GM23338 (cell line): ENCODE results near the gene KLHL18. TPM values are rescaled to one million over a fixed set of nuclear protein-coding genes. Genes with fewer than 3 reads are reported as not detected.
A peak's percentile ranks its signal among the peaks of the same experiment; 100 is the strongest.

Experiments used
- polyA plus RNA-seq: library from polyadenylated mRNA; unstranded; fragments of >200 nt; fragmentation: Nextera tagmentation; extraction: Ambion mirVana; gene quantifications from 2 replicates; pipeline ENCODE4 v1.2.1, GENCODE V29; 2016
- small RNA-seq: library from RNA; depleted of rRNA; stranded (forward); fragments of <200 nt; gene quantifications from one replicate; pipeline ENCODE3, GENCODE V24; 2014; ENCODE audit warnings: low replicate concordance
- total RNA-seq: library from RNA; depleted of rRNA; stranded (reverse); fragments of >200 nt; shearing (Covaris generic); gene quantifications from 2 replicates; pipeline ENCODE4 v1.2.3, GENCODE V29; 2014; rRNA removed

KLHL18 gene
- total and polyA plus RNA-seq, 2 experiments from 2014 or later = 11.3 to 18.1 TPM

Small RNA genes within 50 kb of the gene (small RNA-seq; reads per million reads assigned to genes)
- 0.45 reads per million, percentile 30 among the genes with 10 or more reads in this experiment for gene SNORD13P3

Other genes with a start within 250 kb of the KLHL18 start
- 37.6 and 45.2 TPM in 2 replicates for gene SETD2, start 118.8 kb upstream of the KLHL18 start, total RNA-seq
- 14.0 and 16.7 TPM in 2 replicates for gene SETD2, start 118.8 kb upstream of the KLHL18 start, polyA plus RNA-seq
- gene KIF9, start 145 bp upstream of the KLHL18 start, total RNA-seq = 4.1 and 14.0 TPM in 2 replicates
- gene KIF9, start 145 bp upstream of the KLHL18 start, polyA plus RNA-seq = 10.3 and 12.6 TPM in 2 replicates
- gene PTPN23, start 98.1 kb downstream of the KLHL18 start, total RNA-seq = 33.9 and 48.8 TPM in 2 replicates
- 14.3 and 16.1 TPM in 2 replicates for gene PTPN23, start 98.1 kb downstream of the KLHL18 start, polyA plus RNA-seq
- gene SCAP, start 193.0 kb downstream of the KLHL18 start, total RNA-seq = 122 and 141 TPM in 2 replicates
- gene SCAP, start 193.0 kb downstream of the KLHL18 start, polyA plus RNA-seq = 30.7 and 35.5 TPM in 2 replicates
- gene ELP6, start 230.8 kb downstream of the KLHL18 start, total RNA-seq = 33.7 and 40.5 TPM in 2 replicates
- 41.6 and 42.8 TPM in 2 replicates for gene ELP6, start 230.8 kb downstream of the KLHL18 start, polyA plus RNA-seq